Heart left ventricle (tissue), 13 donors: Measurements from ENCODE around the gene CYB5R3.

Source experiments
- CTCF ChIP-seq, 12 donors: fragments of 200-600 bp; sonication (generic) in 4 of 12; IDR thresholded peaks; one replicate each; pipeline versions ENCODE4 v1.5.0 to v1.8.0; 2018 to 2022; ENCODE audit warnings: antibody characterized with exemption in 12 of 12, mild to moderate bottlenecking in 5 of 12
- POLR2A ChIP-seq, 2 donors: fragments of 450-650 bp; IDR thresholded peaks; one replicate each; pipeline ENCODE4 v1.6.1; 2017; ENCODE audit warnings: antibody characterized with exemption in 2 of 2, mild to moderate bottlenecking in 2 of 2, moderate library complexity in 2 of 2
- donor health status: ischemic (EF 13 %, LVEDD 7.1; RV severe dilation, severe dysfunction).
- donor health status: DM: no; HTN: yes; CAD: no.
- donor health status: DM: no; HTN: no; CAD: no.
- donor health status: ischemic (EF 25% LVEDD 6.9; RV normal size, moderate dysfunction).
- donor health status: ischemic (EF 25% LVEDD 5.7; RV mildly dilated, moderate dysfunction).
- donor health status: ischemic (EF 35%, LVEDD 5.7; RV mildly dilated, moderate dysfunction).
- donor health status: nonischemic (EF 11% LVEDD 7.7; RV severe dilation, severe dysfunction).
- donor health status: DM: yes; HTN: yes; CAD: no.
- donor health status: PGD.
- donor health status: ischemic (EF 29% LVEDD 5.4; RV normal size, mild dysfunction).
- donor health status: nonischemic (EF 23%, LVEDD 6.1; RV moderate dilation, normal function).

- TF ChIP-seq CTCF (IDR thresholded peaks at IDR 0.05) (no peak), POLR2A (IDR thresholded peaks at IDR 0.05) (no peak)
Observed at GRCh38 chr22:42644422-42645340, 4.5 kb downstream of the CYB5R3 start.
